ENCODE data around the gene MAP2K5. TPM values are rescaled to one million over a fixed set of nuclear protein-coding genes. Genes with fewer than 3 reads are reported as not detected.

Gene MAP2K5
- total RNA-seq, 1 experiment from 2014 or later, result 13.6 TPM

GRCh38 chr15:67735896-67736295, 193.4 kb downstream of the MAP2K5 start:
- Mint-ChIP-seq H3K27ac (no peak overlapping the region), H3K27me3 (ENCODE audit: low read depth) (no peaks in the 10 kb centered on the region; the same call in 1 of the 2 replicates), H3K9me3 (no peaks in the 10 kb centered on the region), H3K36me3 (no peaks in the 10 kb centered on the region), H3K4me3 (no peak overlapping the region), H3K4me1 (peaks cover 42% of the 10 kb centered on the region)
- ChIA-PET POLR2A (no interaction called here), CTCF (no interaction called here)
- ATAC-seq (no peak), DNase-seq (ENCODE audit: low spot score) (no peak)
- TF ChIP-seq MXD4 (CRISPR knock-in tag; IDR thresholded peaks at IDR 0.05; ENCODE audit: borderline replicate concordance), result no peak
- no peak for TF ChIP-seq NR2C2 (CRISPR knock-in tag; IDR thresholded peaks at IDR 0.05)
- no peak for TF ChIP-seq TEAD1 (CRISPR knock-in tag; IDR thresholded peaks at IDR 0.05)
- TF ChIP-seq PREB (CRISPR knock-in tag; IDR thresholded peaks at IDR 0.05; ENCODE audit: borderline replicate concordance), result no peak
- no peak for TF ChIP-seq CDX4 (CRISPR knock-in tag; IDR thresholded peaks at IDR 0.05; ENCODE audit: borderline replicate concordance)
- TF ChIP-seq ZNF281 (CRISPR knock-in tag; IDR thresholded peaks at IDR 0.05), result no peak
- TF ChIP-seq PRRX2 (CRISPR knock-in tag; IDR thresholded peaks at IDR 0.05), result no peak

GRCh38 chr15:67736810-67737209, 194.3 kb downstream of the MAP2K5 start:
- Mint-ChIP-seq H3K4me1 (peaks cover 34% of the 10 kb centered on the region), H3K4me3 (no peak overlapping the region), H3K27me3 (ENCODE audit: low read depth) (no peaks in the 10 kb centered on the region; the same call in 1 of the 2 replicates), H3K27ac (no peak overlapping the region), H3K36me3 (no peaks in the 10 kb centered on the region), H3K9me3 (no peaks in the 10 kb centered on the region)
- ChIA-PET POLR2A (no interaction called here), CTCF (no interaction called here)
- DNase-seq (ENCODE audit: low spot score) (no peak), ATAC-seq (no peak)
- TF ChIP-seq CREB1 (CRISPR knock-in tag; IDR thresholded peaks at IDR 0.05), result no peak
- no peak for TF ChIP-seq GTF2I (CRISPR knock-in tag; conservative IDR thresholded peaks at IDR 0.05)
- TF ChIP-seq NFE2L1 (CRISPR knock-in tag; IDR thresholded peaks at IDR 0.05), result no peak
- TF ChIP-seq ZNF532 (CRISPR knock-in tag; IDR thresholded peaks at IDR 0.05; ENCODE audit: borderline replicate concordance), result no peak
- no peak for TF ChIP-seq HMGXB4 (CRISPR knock-in tag; IDR thresholded peaks at IDR 0.05)
- TF ChIP-seq TP53 (CRISPR knock-in tag; IDR thresholded peaks at IDR 0.05), result no peak
- TF ChIP-seq ATF6 (CRISPR knock-in tag; IDR thresholded peaks at IDR 0.05), result no peak
- no peak for TF ChIP-seq ZNF423 (CRISPR knock-in tag; IDR thresholded peaks at IDR 0.05)
- TF ChIP-seq CBFB (CRISPR knock-in tag; IDR thresholded peaks at IDR 0.05; ENCODE audit: low read depth), result no peak
- TF ChIP-seq E2F5 (CRISPR knock-in tag; IDR thresholded peaks at IDR 0.05), result no peak
- no peak for TF ChIP-seq ZNF416 (CRISPR knock-in tag; IDR thresholded peaks at IDR 0.05)
- TF ChIP-seq ZNF512 (CRISPR knock-in tag; IDR thresholded peaks at IDR 0.05; ENCODE audit: borderline replicate concordance), result no peak
- TF ChIP-seq RELA (CRISPR knock-in tag; IDR thresholded peaks at IDR 0.05; ENCODE audit: borderline replicate concordance), result no peak

Measured in WTC11 (cell line).